RWPE2 (cell line): Measurements from ENCODE around the gene EPHA6.

Experiments
- ATAC-seq: fragments of 200-7000 bp; cut with Tn5 transposase; 3 replicates; pipeline ENCODE4 v1.9.1; 2021; ENCODE audit warnings: low read depth
- DNase-seq: peaks from one replicate; pipeline ENCODE4 v3.0.0-alpha.2; 2020; ENCODE audit warnings: low spot score
- H3K27ac ChIP-seq: fragments of 450-650 bp; 2 replicates; pipeline ENCODE4 v1.5.1; 2017; ENCODE audit warnings: mild to moderate bottlenecking; ENCODE audit not compliant: poor library complexity, severe bottlenecking
- H3K27me3 ChIP-seq: fragments of 250-450 bp; sonication (Bioruptor Pico); 2 replicates; pipeline ENCODE4 v1.5.1; 2021; ENCODE audit warnings: mild to moderate bottlenecking, moderate library complexity; ENCODE audit not compliant: insufficient read depth, poor library complexity, severe bottlenecking
- H3K36me3 ChIP-seq: fragments of 250-450 bp; sonication (Bioruptor Pico); 2 replicates; pipeline ENCODE4 v1.5.1; 2020; ENCODE audit warnings: low read depth, mild to moderate bottlenecking, moderate library complexity
- H3K4me1 ChIP-seq: fragments of 250-450 bp; sonication (Bioruptor Pico); 2 replicates; pipeline ENCODE4 v1.5.1; 2021; ENCODE audit warnings: mild to moderate bottlenecking, moderate library complexity; ENCODE audit not compliant: insufficient read depth, poor library complexity, severe bottlenecking
- H3K4me3 ChIP-seq: fragments of 250-450 bp; sonication (Bioruptor Pico); 2 replicates; pipeline ENCODE4 v1.5.1; 2021; ENCODE audit warnings: mild to moderate bottlenecking, moderate library complexity; ENCODE audit not compliant: severe bottlenecking
- H3K9me3 ChIP-seq: fragments of 250-450 bp; sonication (Bioruptor Pico); 2 replicates; pipeline ENCODE4 v1.5.1; 2021; ENCODE audit warnings: mild to moderate bottlenecking, moderate library complexity; ENCODE audit not compliant: severe bottlenecking
- TF ChIP-seq, protein P1 (sequence below): fragments of 450-650 bp; IDR thresholded peaks from one replicate; pipeline ENCODE4 v1.5.1; 2017; ENCODE audit warnings: mild to moderate bottlenecking, moderate library complexity; ENCODE audit not compliant: poor library complexity, severe bottlenecking

EPHA6 gene

DNA sequence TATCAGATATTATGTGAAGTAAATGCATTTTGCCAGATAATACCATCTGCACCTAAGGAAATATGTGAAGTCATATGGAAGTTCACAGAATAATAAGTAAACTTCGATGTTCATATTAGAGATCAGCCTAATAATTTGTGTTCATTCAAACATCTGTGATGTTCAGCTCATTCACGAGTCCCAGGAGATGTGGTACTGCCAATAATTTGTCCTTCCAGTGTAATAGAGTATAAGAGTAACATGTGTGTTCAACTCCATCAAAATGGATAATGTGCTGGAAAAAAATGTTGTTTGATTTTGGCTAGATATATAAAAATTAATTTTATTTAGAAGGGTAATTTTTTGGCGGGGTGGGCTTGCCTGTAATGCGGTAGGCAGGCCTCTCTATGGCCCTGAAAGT is 874.7 kb downstream of the EPHA6 start:
- ATAC-seq (no peak), DNase-seq (no peak)
- Histone ChIP-seq H3K27ac (no peak overlapping the region), H3K9me3 (no peaks in the 10 kb centered on the region), H3K27me3 (no peaks in the 10 kb centered on the region), H3K36me3 (no peaks in the 10 kb centered on the region), H3K4me3 (no peak overlapping the region), H3K4me1 (no peaks in the 10 kb centered on the region)
- TF ChIP-seq, protein P1, sequence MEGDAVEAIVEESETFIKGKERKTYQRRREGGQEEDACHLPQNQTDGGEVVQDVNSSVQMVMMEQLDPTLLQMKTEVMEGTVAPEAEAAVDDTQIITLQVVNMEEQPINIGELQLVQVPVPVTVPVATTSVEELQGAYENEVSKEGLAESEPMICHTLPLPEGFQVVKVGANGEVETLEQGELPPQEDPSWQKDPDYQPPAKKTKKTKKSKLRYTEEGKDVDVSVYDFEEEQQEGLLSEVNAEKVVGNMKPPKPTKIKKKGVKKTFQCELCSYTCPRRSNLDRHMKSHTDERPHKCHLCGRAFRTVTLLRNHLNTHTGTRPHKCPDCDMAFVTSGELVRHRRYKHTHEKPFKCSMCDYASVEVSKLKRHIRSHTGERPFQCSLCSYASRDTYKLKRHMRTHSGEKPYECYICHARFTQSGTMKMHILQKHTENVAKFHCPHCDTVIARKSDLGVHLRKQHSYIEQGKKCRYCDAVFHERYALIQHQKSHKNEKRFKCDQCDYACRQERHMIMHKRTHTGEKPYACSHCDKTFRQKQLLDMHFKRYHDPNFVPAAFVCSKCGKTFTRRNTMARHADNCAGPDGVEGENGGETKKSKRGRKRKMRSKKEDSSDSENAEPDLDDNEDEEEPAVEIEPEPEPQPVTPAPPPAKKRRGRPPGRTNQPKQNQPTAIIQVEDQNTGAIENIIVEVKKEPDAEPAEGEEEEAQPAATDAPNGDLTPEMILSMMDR: no peak

DNA sequence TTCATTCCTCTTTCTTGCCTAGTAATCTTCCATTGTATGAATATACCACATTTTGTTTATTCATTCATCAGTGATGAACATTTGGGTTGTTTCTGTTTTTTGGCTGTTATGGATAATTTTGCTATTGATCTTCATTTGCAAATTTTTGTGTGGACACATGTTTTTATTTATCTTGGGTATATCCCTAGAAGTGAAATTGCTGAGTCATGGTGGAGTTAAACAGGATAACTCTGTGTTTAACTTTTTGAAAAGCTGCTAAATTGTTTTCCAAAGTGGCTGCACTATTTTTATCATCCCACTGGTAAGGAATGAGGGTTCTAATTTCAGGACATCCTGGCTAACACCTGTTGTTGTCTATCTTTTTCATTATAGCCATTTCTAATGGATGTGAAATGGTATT is 875.6 kb downstream of the EPHA6 start:
- Histone ChIP-seq H3K4me3 (no peak overlapping the region), H3K9me3 (no peaks in the 10 kb centered on the region), H3K36me3 (no peaks in the 10 kb centered on the region), H3K27ac (no peak overlapping the region), H3K4me1 (no peaks in the 10 kb centered on the region), H3K27me3 (no peaks in the 10 kb centered on the region)
- TF ChIP-seq, protein P1: no peak
- DNase-seq (no peak), ATAC-seq (no peak)

DNA sequence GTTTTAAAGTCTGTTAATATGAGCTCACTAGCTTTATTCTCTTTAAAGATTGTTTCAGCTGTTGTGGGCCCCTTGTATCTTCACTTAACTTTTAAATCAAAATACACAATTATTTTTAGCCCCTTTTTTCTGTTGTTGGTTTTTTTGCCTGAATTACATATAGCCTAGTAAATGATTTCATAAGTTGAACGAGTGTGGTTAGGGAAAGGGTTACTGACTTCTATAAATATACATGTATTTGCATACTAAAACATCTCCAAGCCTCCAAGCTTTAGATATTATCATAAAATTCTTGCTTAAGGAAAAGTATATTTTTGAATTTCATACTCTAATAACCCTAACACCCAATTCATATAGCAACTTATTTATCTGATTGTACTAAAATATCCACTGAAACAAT is 877.0 kb downstream of the EPHA6 start:
- Histone ChIP-seq H3K27me3 (no peaks in the 10 kb centered on the region), H3K36me3 (no peaks in the 10 kb centered on the region), H3K4me3 (no peak overlapping the region), H3K4me1 (no peaks in the 10 kb centered on the region), H3K9me3 (no peaks in the 10 kb centered on the region), H3K27ac (no peak overlapping the region)
- ATAC-seq: no peak
- TF ChIP-seq, protein P1: no peak
- DNase-seq: no peak

DNA sequence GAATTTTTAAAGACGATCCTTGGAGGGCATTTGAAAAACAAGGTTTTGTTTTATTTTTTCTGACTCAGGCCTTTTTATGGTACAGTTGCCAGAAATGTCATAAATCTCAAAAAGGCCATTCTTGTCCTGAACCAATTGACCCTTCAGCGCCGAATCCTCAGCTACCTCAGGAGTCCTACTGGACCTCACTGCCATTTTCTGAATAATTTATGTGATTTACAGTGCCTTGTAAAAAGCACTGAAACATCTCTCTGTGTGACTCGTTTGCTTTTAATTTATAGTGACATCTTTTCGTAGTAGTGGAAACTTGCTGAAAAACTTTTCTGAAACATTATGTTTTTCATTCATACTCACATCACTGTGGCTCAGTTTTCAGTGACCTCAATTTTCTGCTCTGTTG is 878.0 kb downstream of the EPHA6 start:
- Histone ChIP-seq H3K27me3 (no peaks in the 10 kb centered on the region), H3K36me3 (no peaks in the 10 kb centered on the region), H3K27ac (no peak overlapping the region), H3K9me3 (no peaks in the 10 kb centered on the region), H3K4me1 (no peaks in the 10 kb centered on the region), H3K4me3 (no peak overlapping the region)
- DNase-seq (no peak), ATAC-seq (no peak)
- TF ChIP-seq, protein P1: no peak

DNA sequence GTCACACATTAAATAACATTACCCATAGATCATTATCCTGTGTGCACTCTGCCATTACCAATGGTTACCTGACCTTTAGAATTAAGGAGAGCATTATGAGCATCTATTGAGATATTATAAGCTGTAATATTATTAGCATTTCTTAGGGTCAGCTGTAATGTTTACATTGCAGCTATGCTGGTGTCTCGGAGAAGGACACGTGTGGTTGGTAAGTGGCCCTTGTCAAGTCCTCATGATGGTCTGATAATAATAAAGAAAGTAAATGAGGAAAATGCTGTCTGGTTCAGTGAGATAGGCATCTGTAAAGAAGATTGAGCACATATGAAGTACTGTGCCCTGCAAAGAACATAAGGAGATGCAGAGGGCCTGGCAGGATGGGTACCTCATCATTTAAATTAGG is 878.4 kb downstream of the EPHA6 start:
- TF ChIP-seq, protein P1: no peak
- H3K27ac ChIP-seq: no peak overlapping the region
- no peaks in the 10 kb centered on the region for H3K9me3 ChIP-seq
- H3K27me3 ChIP-seq: no peaks in the 10 kb centered on the region
- H3K36me3 ChIP-seq: no peaks in the 10 kb centered on the region
- H3K4me3 ChIP-seq: no peak overlapping the region
- ATAC-seq (no peak), DNase-seq (no peak)
- H3K4me1 ChIP-seq: no peaks in the 10 kb centered on the region
